Bone marrow (tissue), 2 donors: ENCODE measurements around the gene FAM124A.

Experiments
- DNase-seq, 2 donors: peaks; one replicate each; lab custom pipeline; 2025; lab: John Stamatoyannopoulos, UW

The FAM124A gene

GRCh38 chr13:51243832-51244231 lies 21.6 kb downstream of the FAM124A start:
- DNase-seq: no peak

- no peak for DNase-seq
Measured at GRCh38 chr13:51244637-51245405, 22.6 kb downstream of the FAM124A start.

GRCh38 chr13:51245583-51245982 lies 23.4 kb downstream of the FAM124A start:
- no peak for DNase-seq

GRCh38 chr13:51246025-51246417 lies 23.8 kb downstream of the FAM124A start:
- no peak for DNase-seq

- DNase-seq: no peak
Measured at GRCh38 chr13:51246418-51247277, 24.4 kb downstream of the FAM124A start.

- no peak for DNase-seq
Measured at GRCh38 chr13:51249255-51249654, 27.1 kb downstream of the FAM124A start.

- no peak for DNase-seq
Measured at GRCh38 chr13:51249770-51250741, 27.9 kb downstream of the FAM124A start.

GRCh38 chr13:51251480-51251879 lies 29.3 kb downstream of the FAM124A start:
- no peak for DNase-seq

- no peak for DNase-seq
Measured at GRCh38 chr13:51252954-51253532, 30.8 kb downstream of the FAM124A start.

- no peak for DNase-seq
Measured at GRCh38 chr13:51255556-51255955, 33.4 kb downstream of the FAM124A start.

GRCh38 chr13:51257187-51257586 lies 35.0 kb downstream of the FAM124A start:
- DNase-seq: no peak

GRCh38 chr13:51258612-51259548 lies 36.7 kb downstream of the FAM124A start:
- no peak for DNase-seq

- DNase-seq: no peak
Measured at GRCh38 chr13:51260154-51260553, 38.0 kb downstream of the FAM124A start.

GRCh38 chr13:51261610-51262249 lies 39.5 kb downstream of the FAM124A start:
- DNase-seq: no peak

GRCh38 chr13:51262501-51263211 lies 40.5 kb downstream of the FAM124A start:
- DNase-seq: no peak

GRCh38 chr13:51266642-51267041 lies 44.4 kb downstream of the FAM124A start:
- DNase-seq: no peak

- DNase-seq: no peak
Measured at GRCh38 chr13:51267622-51268021, 45.4 kb downstream of the FAM124A start.

GRCh38 chr13:51269039-51269438 lies 46.8 kb downstream of the FAM124A start:
- DNase-seq: no peak
